GM12873 (cell line): ENCODE results near the gene JAM3.

Experiments used
- CTCF ChIP-seq: IDR thresholded peaks from 2 replicates; pipeline ENCODE4 v1.5.1; 2012; ENCODE audit warnings: low read depth, mild to moderate bottlenecking, moderate library complexity, low read length, control low read depth; ENCODE audit not compliant: insufficient read depth; ENCODE audit errors: missing control alignments

Gene JAM3

DNA sequence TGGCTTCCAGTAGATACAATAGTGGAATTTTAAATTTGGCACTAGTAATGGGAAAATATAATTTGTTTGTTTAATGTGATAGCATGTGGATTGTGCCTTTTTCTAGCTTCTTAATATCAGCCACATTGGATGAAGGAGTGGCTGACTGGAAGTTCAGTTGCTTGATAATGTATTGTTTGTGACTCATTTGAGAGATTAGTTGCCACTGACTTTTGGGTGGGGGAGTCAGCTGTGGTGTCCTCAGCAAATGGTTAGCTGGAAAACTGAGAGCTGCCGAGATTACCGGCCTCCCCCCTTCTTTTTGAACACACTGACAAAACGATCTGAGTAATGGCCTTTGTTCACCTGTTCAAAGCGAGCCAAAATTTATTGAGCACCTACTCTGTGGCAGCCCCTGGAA is 5.5 kb downstream of the JAM3 start:
- TF ChIP-seq CTCF: no peak

GRCh38 chr11:134074766-134075165 is 5.9 kb downstream of the JAM3 start:
- TF ChIP-seq CTCF: no peak

- TF ChIP-seq CTCF: no peak
Observed at GRCh38 chr11:134079317-134079716, 10.4 kb downstream of the JAM3 start.

DNA sequence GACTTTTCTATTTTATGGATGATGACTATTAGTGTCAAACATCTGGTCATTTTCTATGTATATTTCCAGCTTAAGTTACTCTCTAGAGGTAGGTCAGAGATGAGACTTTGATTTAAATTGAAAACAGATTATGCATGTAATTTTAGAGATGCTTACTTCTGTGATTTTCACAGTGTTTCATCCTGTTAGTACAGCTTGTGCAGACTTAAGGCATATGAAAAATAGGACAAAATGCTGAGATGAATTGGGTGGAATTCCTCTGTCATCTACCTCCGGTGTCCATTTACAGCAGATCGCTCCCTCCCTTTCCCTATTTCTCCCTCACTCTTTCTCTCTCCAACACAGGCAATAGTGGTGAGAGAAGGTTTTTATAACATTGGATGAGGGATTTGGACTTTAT is 14.1 kb downstream of the JAM3 start:
- TF ChIP-seq CTCF: no peak

- no peak for TF ChIP-seq CTCF
Observed at GRCh38 chr11:134086376-134086775, 17.5 kb downstream of the JAM3 start.

DNA sequence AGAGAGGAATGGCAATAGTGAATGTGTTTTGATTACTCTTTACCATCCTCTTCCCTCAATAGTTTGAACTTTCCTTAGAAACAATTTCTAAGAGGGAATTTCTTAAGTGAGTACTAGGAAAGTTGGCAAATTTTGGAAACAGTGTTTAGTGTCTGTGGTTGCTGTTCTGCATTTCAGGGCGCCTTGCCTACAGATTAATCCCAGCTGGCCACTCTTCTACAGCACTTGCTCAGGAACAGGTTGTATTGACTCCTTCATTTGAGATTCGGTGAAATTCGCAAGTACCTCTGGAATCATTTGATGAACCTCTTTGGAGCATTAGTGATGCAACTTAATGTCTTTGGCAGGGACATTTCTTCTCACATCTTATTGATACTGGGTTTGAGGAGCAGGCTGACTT is 28.3 kb downstream of the JAM3 start:
- TF ChIP-seq CTCF: no peak

DNA sequence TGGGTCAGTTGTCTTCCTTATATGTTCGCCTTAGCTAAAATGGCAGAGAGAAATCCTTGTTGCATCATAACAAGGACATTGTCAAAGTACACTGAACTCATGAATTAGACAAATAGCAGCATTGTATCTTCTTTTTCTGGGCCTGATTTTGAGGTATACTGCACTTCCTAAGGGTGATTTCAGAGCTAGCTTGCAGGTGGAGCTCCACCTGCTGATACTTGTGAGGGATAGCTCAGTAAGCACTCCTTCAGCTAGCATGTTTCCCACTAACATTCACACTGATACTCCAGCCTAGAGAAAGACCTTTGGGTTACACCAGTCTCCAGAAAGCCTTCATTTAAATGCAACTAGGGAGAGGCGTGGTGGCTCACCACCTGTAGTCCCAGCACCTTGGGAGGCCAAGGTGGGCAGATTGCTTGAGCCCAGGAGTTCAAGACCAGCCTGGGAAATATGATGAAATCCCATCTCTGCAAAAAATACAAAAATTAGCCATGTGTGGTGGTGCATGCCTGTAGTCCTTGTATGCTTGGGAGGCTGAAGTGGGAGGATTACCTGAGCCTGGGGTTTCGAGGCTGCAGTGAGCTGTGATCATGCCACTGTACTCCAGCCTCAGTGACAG is 29.8 kb downstream of the JAM3 start:
- TF ChIP-seq CTCF: peak; percentile 57
